GM12875 (cell line): ENCODE data around the gene PACRG.

Source experiments
- H3K4me3 ChIP-seq: one replicate; pipeline ENCODE4 v1.5.1; 2011; ENCODE audit warnings: low read depth, low read length, control low read depth
- CTCF ChIP-seq: IDR thresholded peaks from 2 replicates; pipeline ENCODE4 v1.5.1; 2011; ENCODE audit warnings: low read depth, mild to moderate bottlenecking, control low read depth, inconsistent platforms, low read length, moderate library complexity, borderline replicate concordance; ENCODE audit not compliant: insufficient read depth

PACRG gene

DNA sequence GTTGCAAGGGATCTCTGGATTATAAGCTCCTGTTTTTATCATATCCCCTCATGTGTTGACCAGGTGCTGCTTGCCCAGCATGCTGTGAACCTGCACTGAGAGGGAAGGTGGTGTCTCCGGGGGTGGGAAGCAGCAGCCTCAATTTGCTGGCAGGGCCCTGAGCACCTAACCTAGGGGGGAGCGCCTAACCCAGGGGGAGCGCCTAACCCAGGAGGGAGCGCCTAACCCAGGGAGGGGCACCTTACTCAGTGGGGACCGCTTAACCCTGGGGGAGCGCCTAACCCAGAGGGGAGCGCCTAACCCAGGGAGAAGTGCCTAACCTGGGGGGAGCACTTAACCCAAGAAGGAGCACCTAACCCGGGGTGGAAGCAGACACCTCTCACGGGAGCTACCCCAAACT lies 603.5 kb downstream of the PACRG start:
- no peak for TF ChIP-seq CTCF
- H3K4me3 ChIP-seq = no peak overlapping the region

DNA sequence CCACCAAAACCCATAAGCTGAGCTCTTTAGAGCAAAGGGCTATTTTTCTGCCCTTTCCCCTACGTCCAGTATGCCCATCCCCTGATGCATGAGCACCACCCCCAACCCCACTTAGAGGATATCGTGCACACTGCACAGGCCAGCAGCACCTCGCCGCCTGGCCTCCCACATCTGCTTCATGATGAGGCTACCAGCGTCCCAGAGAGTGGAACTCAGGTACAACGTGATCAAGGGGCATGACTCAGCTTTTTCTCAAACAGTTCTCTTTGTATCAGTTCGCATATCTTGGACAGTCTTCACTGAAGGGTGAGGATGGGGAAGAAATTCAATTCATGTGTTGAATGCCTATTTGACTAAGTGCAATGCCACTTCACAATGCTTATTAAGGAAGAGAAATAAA lies 604.8 kb downstream of the PACRG start:
- TF ChIP-seq CTCF = no peak
- no peak overlapping the region for H3K4me3 ChIP-seq

GRCh38 chr6:163333038-163333437 lies 605.3 kb downstream of the PACRG start:
- TF ChIP-seq CTCF = no peak
- no peak overlapping the region for H3K4me3 ChIP-seq

GRCh38 chr6:163333701-163334663 lies 606.2 kb downstream of the PACRG start:
- no peak overlapping the region for H3K4me3 ChIP-seq
- no peak for TF ChIP-seq CTCF

DNA sequence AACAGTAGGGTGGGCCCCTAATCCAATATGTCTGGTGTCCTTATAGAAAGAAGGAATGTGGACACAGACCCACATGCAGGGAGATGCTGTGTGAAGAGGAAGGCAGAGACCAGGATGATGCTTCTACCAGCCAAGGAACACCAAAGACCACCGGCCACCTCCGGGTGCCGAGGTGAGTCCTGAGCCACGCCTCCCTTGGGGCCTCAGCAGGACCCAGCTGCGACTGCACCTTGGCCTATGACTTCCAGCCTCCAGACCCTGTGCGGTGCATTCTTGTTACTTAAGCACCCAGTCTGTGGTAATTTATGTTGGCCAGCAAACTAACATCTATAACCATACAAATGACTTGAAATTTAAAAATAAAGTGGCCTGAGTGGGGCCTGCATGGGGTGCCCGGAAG lies 607.3 kb downstream of the PACRG start:
- H3K4me3 ChIP-seq = no peak overlapping the region
- TF ChIP-seq CTCF = no peak

DNA sequence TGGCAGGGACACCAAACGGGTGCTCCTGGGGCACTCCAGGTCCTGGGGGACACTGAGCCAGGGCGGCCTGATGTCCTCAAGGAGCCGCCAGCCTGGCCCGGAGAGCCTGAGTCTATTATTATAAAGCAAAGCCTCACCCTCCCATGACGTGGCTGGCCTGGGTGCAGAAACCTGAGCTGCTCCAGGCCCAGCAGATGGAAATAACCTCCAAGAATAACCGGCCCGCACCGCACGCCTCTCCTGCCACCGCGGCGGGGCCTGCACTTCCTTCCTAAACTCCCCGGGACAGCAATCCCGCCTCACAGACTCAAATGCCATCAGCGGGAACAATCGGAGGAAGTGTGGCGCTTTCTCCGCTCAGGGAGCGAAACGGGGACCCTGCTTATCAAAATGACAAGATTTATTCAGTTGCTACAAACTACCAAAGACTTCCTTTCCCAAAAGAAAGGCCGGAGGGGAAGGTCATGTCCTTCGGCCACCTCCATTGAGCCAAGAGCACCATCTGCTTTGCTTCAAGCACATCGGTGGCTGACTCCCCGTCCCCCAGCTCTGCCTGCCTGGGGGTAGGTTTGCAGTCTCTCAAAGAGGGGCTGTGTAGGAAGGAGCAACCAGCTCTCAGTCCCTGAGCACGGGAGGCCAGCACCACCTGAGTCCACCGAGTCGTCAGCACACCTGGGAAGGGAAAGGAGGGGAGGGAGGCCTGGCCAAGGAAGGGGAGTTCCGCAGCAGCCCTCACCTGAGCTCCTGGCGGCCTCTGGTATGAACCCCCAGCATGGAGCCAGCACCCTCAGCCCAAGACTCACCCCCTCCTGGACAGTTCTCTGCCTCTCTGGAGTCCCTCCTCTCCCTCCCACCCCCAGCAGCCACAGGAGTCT lies 608.1 kb downstream of the PACRG start:
- TF ChIP-seq CTCF = no peak
- H3K4me3 ChIP-seq = no peak overlapping the region
